ENCODE measurements around the gene EFCC1. TPM values are rescaled to one million over a fixed set of nuclear protein-coding genes. Genes with fewer than 3 reads are reported as not detected.

The EFCC1 gene
- total RNA-seq, 4 donors from 2014 or later: 0.76 to 2.5 (median 1.1) TPM

GRCh38 chr3:128969993-128970739 lies 30.9 kb upstream of the EFCC1 start:
- no peak overlapping the region for H3K27ac ChIP-seq
- WGBS: 10% methylated on average over 12 of the region's 12 CpGs
- DNase-seq (ENCODE audit: low spot score in 2 of 2): no peak

GRCh38 chr3:128970740-128971047 lies 30.4 kb upstream of the EFCC1 start:
- no peaks in the 10 kb centered on the region for H3K27me3 ChIP-seq
- H3K4me1 ChIP-seq: peaks cover 21% of the 10 kb centered on the region
- H3K27ac ChIP-seq: no peak overlapping the region
- TF ChIP-seq EP300 (IDR thresholded peaks at IDR 0.05) (no peak), POLR2AphosphoS5 (IDR thresholded peaks at IDR 0.05) (no peak), POLR2A (IDR thresholded peaks at IDR 0.05) (no peak), CTCF (IDR thresholded peaks at IDR 0.05) (no peak)
- no peaks in the 10 kb centered on the region for H3K9me3 ChIP-seq
- no peak overlapping the region for H3K4me3 ChIP-seq
- no peaks in the 10 kb centered on the region for H3K36me3 ChIP-seq
- 71% methylated on average over 1 of the region's 1 CpG for WGBS
- DNase-seq (ENCODE audit: low spot score in 2 of 2): no peak

More at GRCh38 chr3:128969993-128970739, 30.9 kb upstream of the EFCC1 start:
- H3K27me3 ChIP-seq: no peaks in the 10 kb centered on the region
- H3K4me3 ChIP-seq: no peak overlapping the region
- peak; percentile 83 to 92 for TF ChIP-seq CTCF (IDR thresholded peaks at IDR 0.05)
- no peak for TF ChIP-seq EP300 (IDR thresholded peaks at IDR 0.05)
- H3K9me3 ChIP-seq: no peaks in the 10 kb centered on the region
- H3K36me3 ChIP-seq: no peaks in the 10 kb centered on the region
- H3K4me1 ChIP-seq: peaks cover 21% of the 10 kb centered on the region

GRCh38 chr3:128971421-128972100 lies 29.5 kb upstream of the EFCC1 start:
- WGBS: 72% methylated on average over 6 of the region's 6 CpGs
- Histone ChIP-seq H3K4me1 (peaks cover 17% of the 10 kb centered on the region), H3K4me3 (no peak overlapping the region), H3K27ac (no peak overlapping the region), H3K27me3 (no peaks in the 10 kb centered on the region), H3K36me3 (no peaks in the 10 kb centered on the region), H3K9me3 (no peaks in the 10 kb centered on the region)
- TF ChIP-seq CTCF (IDR thresholded peaks at IDR 0.05) (no peak), POLR2AphosphoS5 (IDR thresholded peaks at IDR 0.05) (no peak), EP300 (IDR thresholded peaks at IDR 0.05) (no peak), POLR2A (IDR thresholded peaks at IDR 0.05) (no peak)
- no peak for DNase-seq (ENCODE audit: low spot score in 2 of 2)

- no peaks in the 10 kb centered on the region for H3K27me3 ChIP-seq
- no peak overlapping the region for H3K4me3 ChIP-seq
- H3K36me3 ChIP-seq: no peaks in the 10 kb centered on the region
- H3K4me1 ChIP-seq: peaks cover 17% of the 10 kb centered on the region
- DNase-seq (ENCODE audit: low spot score in 2 of 2): peak in 1 of 2 donors; percentile 24
- no peak for TF ChIP-seq POLR2AphosphoS5 (IDR thresholded peaks at IDR 0.05)
- no peak for TF ChIP-seq EP300 (IDR thresholded peaks at IDR 0.05)
- no peak for TF ChIP-seq POLR2A (IDR thresholded peaks at IDR 0.05)
- no peak for TF ChIP-seq CTCF (IDR thresholded peaks at IDR 0.05)
- 64% methylated on average over 5 of the region's 5 CpGs for WGBS
- no peaks in the 10 kb centered on the region for H3K9me3 ChIP-seq
- H3K27ac ChIP-seq: no peak overlapping the region
Measured at GRCh38 chr3:128973988-128974564, 27.0 kb upstream of the EFCC1 start.

- Histone ChIP-seq H3K27me3 (no peaks in the 10 kb centered on the region), H3K9me3 (no peaks in the 10 kb centered on the region), H3K36me3 (no peaks in the 10 kb centered on the region), H3K4me1 (peaks cover 15% of the 10 kb centered on the region), H3K4me3 (no peak overlapping the region), H3K27ac (no peak overlapping the region)
- no peak for TF ChIP-seq POLR2AphosphoS5 (IDR thresholded peaks at IDR 0.05)
- TF ChIP-seq POLR2A (IDR thresholded peaks at IDR 0.05): no peak
- TF ChIP-seq EP300 (IDR thresholded peaks at IDR 0.05): no peak
- TF ChIP-seq CTCF (IDR thresholded peaks at IDR 0.05): no peak
- DNase-seq (ENCODE audit: low spot score in 2 of 2): no peak
- WGBS: 95% methylated on average over 1 of the region's 1 CpG
Measured at GRCh38 chr3:128975276-128975675, 25.8 kb upstream of the EFCC1 start.
